Hepatocyte (in vitro differentiated cells): ENCODE measurements around the gene GRIK1. TPM values are rescaled to one million over a fixed set of nuclear protein-coding genes. Genes with fewer than 3 reads are reported as not detected.

Source experiments
- DNase-seq: peaks from one replicate; pipeline ENCODE4 v3.0.0-alpha.2; 2016; ENCODE audit warnings: low spot score
- H2AFZ ChIP-seq: fragments of 200-600 bp; sonication (generic); 2 replicates; pipeline ENCODE4 v1.6.0; 2016; ENCODE audit warnings: antibody characterized with exemption, mild to moderate bottlenecking
- H3K27ac ChIP-seq: fragments of 200-600 bp; sonication (generic); 2 replicates; pipeline ENCODE4 v1.5.1; 2016; ENCODE audit warnings: mild to moderate bottlenecking
- H3K27me3 ChIP-seq: fragments of 200-600 bp; sonication (generic); 2 replicates; pipeline ENCODE4 v1.6.1; 2016
- H3K36me3 ChIP-seq: fragments of 200-600 bp; sonication (generic); replicated peaks from 2 replicates; pipeline ENCODE4 v1.5.1; 2016; ENCODE audit warnings: low read depth; ENCODE audit not compliant: insufficient read depth
- H3K4me1 ChIP-seq: fragments of 200-600 bp; sonication (generic); 2 replicates; pipeline ENCODE4 v1.5.1; 2016; ENCODE audit warnings: mild to moderate bottlenecking, moderate library complexity; ENCODE audit not compliant: insufficient read depth
- H3K4me2 ChIP-seq: fragments of 200-600 bp; sonication (generic); 2 replicates; pipeline ENCODE4 v1.6.0; 2016
- H3K4me3 ChIP-seq: fragments of 200-600 bp; sonication (generic); 2 replicates; pipeline ENCODE4 v1.5.1; 2016; ENCODE audit warnings: mild to moderate bottlenecking
- H3K79me2 ChIP-seq: fragments of 200-600 bp; sonication (generic); 2 replicates; pipeline ENCODE4 v1.6.0; 2017; ENCODE audit warnings: mild to moderate bottlenecking
- H3K9me2 ChIP-seq: fragments of 200-600 bp; sonication (generic); replicated peaks from 2 replicates; pipeline ENCODE4 v1.6.0; 2017; ENCODE audit warnings: mild to moderate bottlenecking; ENCODE audit not compliant: insufficient read depth
- H3K9me3 ChIP-seq: fragments of 200-600 bp; sonication (generic); 2 replicates; pipeline ENCODE4 v1.5.1; 2016; ENCODE audit warnings: low read depth, mild to moderate bottlenecking
- H4K20me1 ChIP-seq: fragments of 200-600 bp; sonication (generic); 2 replicates; pipeline ENCODE4 v1.6.0; 2016; ENCODE audit warnings: mild to moderate bottlenecking; ENCODE audit not compliant: insufficient read depth, poor library complexity, severe bottlenecking
- EZH2 ChIP-seq: fragments of 200-600 bp; sonication (generic); IDR thresholded peaks from 2 replicates; pipeline ENCODE4 v1.6.1; 2016; ENCODE audit warnings: antibody characterized with exemption, mild to moderate bottlenecking, borderline replicate concordance
- EZH2phosphoT487 ChIP-seq: fragments of 200-600 bp; sonication (generic); IDR thresholded peaks from one replicate; pipeline ENCODE4 v1.6.1; 2018; ENCODE audit warnings: antibody characterized with exemption, mild to moderate bottlenecking, low read depth, moderate library complexity; ENCODE audit not compliant: unreplicated experiment, severe bottlenecking
- WGBS: methylation state at CpG from one replicate; pipeline ENCODE4 v1.1.6; 2016; ENCODE audit warnings: low lambda C conversion rate; ENCODE audit errors: missing lambda C conversion rate; 5-methylcytosine and 5-hydroxymethylcytosine counted together
- polyA plus RNA-seq: library from polyadenylated mRNA; unstranded; fragments of >200 nt; fragmentation: Nextera tagmentation; extraction: Ambion mirVana; gene quantifications from 2 replicates; pipeline ENCODE4 v1.2.1, GENCODE V29; 2016
- total RNA-seq: library from RNA; depleted of rRNA; stranded (reverse); fragments of >200 nt; gene quantifications from 2 replicates; pipeline ENCODE4 v1.2.3, GENCODE V29; 2014
- TF ChIP-seq, protein P1 (sequence below): fragments of 200-600 bp; sonication (generic); IDR thresholded peaks from 2 replicates; pipeline ENCODE4 v1.5.1; 2016; ENCODE audit warnings: antibody characterized with exemption, mild to moderate bottlenecking; ENCODE audit not compliant: poor library complexity

GRIK1 gene
- total and polyA plus RNA-seq, 2 experiments from 2014 or later: 0.77 to 2.3 TPM

DNA sequence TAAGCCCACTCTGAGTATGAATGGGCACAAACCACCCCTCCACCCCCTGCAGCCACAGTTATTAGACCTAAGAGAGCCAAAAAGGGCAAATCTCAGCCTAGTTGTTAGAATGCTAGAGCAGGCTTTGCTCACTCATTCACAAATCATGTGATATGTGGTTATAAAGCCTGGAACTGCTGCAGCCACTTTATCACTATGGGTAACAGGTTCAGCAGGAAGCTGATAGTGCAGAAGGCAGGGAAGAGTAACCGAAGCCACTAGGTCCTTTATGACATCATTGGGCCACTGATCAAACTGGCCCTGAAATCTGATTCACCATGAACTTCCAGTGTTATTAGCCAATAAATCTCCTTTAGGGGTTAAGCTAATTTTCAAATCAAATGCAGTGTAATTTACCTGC lies 134.7 kb downstream of the GRIK1 start:
- Histone ChIP-seq H3K27ac (no peak overlapping the region), H3K27me3 (no peaks in the 10 kb centered on the region), H4K20me1 (no peaks in the 10 kb centered on the region), H3K9me2 (no peaks in the 10 kb centered on the region), H3K4me2 (no peak overlapping the region), H2AFZ (no peak overlapping the region), H3K36me3 (no peaks in the 10 kb centered on the region), H3K79me2 (no peaks in the 10 kb centered on the region), H3K4me1 (no peaks in the 10 kb centered on the region), H3K4me3 (no peak overlapping the region), H3K9me3 (no peaks in the 10 kb centered on the region)
- TF ChIP-seq, protein P1, sequence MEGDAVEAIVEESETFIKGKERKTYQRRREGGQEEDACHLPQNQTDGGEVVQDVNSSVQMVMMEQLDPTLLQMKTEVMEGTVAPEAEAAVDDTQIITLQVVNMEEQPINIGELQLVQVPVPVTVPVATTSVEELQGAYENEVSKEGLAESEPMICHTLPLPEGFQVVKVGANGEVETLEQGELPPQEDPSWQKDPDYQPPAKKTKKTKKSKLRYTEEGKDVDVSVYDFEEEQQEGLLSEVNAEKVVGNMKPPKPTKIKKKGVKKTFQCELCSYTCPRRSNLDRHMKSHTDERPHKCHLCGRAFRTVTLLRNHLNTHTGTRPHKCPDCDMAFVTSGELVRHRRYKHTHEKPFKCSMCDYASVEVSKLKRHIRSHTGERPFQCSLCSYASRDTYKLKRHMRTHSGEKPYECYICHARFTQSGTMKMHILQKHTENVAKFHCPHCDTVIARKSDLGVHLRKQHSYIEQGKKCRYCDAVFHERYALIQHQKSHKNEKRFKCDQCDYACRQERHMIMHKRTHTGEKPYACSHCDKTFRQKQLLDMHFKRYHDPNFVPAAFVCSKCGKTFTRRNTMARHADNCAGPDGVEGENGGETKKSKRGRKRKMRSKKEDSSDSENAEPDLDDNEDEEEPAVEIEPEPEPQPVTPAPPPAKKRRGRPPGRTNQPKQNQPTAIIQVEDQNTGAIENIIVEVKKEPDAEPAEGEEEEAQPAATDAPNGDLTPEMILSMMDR: no peak
- TF ChIP-seq EZH2 (no peak), EZH2phosphoT487 (no peak)
- WGBS: 47% methylated on average over 1 of the region's 1 CpG
- DNase-seq: peak; percentile 27

DNA sequence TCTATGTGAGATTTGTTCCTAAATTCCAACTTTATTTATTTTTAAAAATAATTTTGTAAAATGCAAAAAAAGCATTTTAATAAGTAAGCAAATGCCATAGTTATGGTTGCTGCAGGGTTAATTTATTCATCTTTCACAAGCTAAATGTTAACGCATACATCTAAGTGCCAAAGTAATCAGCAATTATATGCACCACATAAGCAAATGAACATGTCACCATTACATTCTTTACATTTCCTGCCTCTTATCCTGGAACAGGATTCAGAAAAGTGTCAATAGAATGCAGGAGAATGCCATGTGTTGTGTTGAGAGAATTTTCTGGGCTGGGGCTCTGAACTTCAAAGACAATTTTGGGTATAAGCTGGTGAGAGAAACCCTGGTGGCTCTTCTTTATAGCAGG lies 136.6 kb downstream of the GRIK1 start:
- no peaks in the 10 kb centered on the region for H3K36me3 ChIP-seq
- TF ChIP-seq, protein P1: no peak
- TF ChIP-seq EZH2phosphoT487 (no peak), EZH2 (no peak)
- no peak for DNase-seq
- H3K79me2 ChIP-seq: no peaks in the 10 kb centered on the region
- H3K9me3 ChIP-seq: no peaks in the 10 kb centered on the region
- no peaks in the 10 kb centered on the region for H4K20me1 ChIP-seq
- H3K9me2 ChIP-seq: no peaks in the 10 kb centered on the region
- H2AFZ ChIP-seq: no peak overlapping the region
- no peaks in the 10 kb centered on the region for H3K27me3 ChIP-seq
- H3K27ac ChIP-seq: no peak overlapping the region
- H3K4me3 ChIP-seq: no peak overlapping the region
- WGBS: 95% methylated on average over 1 of the region's 1 CpG
- H3K4me2 ChIP-seq: no peak overlapping the region
- no peaks in the 10 kb centered on the region for H3K4me1 ChIP-seq

DNA sequence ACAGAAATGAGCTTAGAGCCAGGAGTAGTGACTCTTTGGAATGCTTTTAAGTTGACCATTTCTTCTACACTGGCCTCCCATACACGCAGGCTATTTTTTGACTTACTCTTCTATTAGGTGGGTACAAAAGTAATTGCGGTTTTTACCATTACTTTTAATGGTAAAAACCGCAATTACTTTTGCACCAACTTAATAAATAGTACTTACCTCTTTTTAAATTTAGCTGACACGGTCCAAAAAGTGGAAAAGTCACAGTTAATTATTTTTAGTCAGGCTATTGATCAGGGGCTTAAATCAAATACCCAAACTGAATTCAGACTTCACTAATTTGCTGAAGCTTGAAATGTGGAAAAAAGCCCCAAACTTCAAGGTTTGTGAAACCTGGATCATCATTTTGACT lies 138.7 kb downstream of the GRIK1 start:
- no peak for DNase-seq

More for the DNA sequence above, 138.7 kb downstream of the GRIK1 start:
- Histone ChIP-seq H3K27ac (no peak overlapping the region), H4K20me1 (no peaks in the 10 kb centered on the region), H3K9me2 (no peaks in the 10 kb centered on the region), H2AFZ (no peak overlapping the region), H3K36me3 (no peaks in the 10 kb centered on the region), H3K4me1 (no peaks in the 10 kb centered on the region), H3K4me2 (no peak overlapping the region), H3K27me3 (no peaks in the 10 kb centered on the region), H3K79me2 (no peaks in the 10 kb centered on the region), H3K9me3 (no peaks in the 10 kb centered on the region), H3K4me3 (no peak overlapping the region)
- 91% methylated on average over 4 of the region's 4 CpGs for WGBS
- TF ChIP-seq EZH2phosphoT487 (no peak), EZH2 (no peak)
- TF ChIP-seq, protein P1: no peak
